Endothelial cell of hepatic sinusoid (primary cell): ENCODE data around the gene HNRNPUL1.

Experiments
- in situ Hi-C: cut with HindIII; loops from 2 replicates; pipeline ENCODE4 v1.10.0; 2017; ENCODE audit warnings: low sequenced_read_pairs

HNRNPUL1 gene

DNA sequence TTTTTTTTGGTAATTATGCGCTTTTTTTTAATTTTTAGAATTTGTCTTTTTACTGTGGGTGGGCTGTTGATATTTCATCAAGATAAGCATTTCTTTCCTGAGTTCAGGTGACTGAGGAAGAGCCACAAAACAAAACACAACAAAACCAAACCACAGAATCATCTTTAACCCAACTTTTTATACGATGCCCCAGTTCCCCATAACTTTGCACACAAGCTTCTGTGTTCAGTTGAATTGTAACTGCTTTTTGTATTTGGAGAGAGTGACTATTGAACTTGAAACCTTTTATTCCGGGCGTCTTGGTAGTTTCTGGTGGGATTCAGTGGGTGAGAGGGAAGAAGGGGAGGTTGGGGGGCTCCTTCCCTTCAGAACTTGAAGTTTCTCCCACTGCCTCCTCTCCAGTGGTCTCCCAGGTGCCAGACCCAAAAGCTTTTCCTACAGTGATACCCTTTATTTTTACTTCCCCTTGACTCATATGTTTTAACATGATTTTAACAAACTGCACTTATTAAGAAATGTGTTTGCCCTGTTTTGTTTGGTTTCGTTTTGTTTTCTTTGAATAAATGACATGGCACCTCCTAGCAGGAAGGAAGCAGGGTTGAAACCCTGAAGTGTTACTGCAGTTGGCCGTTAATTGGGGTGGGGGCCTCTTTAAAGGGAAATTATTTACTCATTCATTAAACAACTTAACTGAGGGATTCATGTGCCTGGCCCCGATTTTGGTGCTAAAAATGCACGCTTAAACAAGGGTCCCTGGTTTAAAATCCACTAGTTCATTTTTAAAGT is 43.1 kb downstream of the HNRNPUL1 start:
- in situ Hi-C loops: loop anchor here (5.0 kb wide), 2 partner anchors 35 to 50 kb away; no protein-coding TSS in a partner anchor

DNA sequence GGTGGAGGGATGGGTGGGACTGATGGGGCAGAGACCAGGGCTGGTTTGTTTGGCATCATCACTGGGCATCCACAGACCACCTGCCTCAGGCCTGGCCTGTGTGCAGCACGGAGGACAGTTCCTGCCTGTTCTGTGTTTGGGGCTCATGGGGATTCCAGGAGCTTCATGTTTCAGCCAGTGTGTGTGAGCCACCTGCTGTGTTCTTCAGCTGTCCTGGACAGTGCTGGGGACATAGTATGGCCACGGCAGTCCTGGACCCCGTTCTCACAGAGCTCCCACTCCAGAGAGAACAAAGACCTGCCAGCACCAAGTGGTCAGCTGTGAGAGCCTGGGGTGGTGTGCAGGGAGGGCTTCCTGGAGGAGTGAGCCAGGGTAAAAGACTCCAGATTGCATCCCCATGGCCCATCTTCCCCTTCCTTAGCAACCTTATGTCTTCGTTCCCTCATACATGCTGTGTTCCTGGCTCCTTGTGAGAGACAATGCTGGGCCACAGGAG is 43.8 kb downstream of the HNRNPUL1 start:
- in situ Hi-C loops: loop anchor here (5.0 kb wide), 2 partner anchors 36 to 49 kb away; no protein-coding TSS in a partner anchor

- in situ Hi-C loops: loop anchor here (5.0 kb wide), 2 partner anchors 36 to 49 kb away; no protein-coding TSS in a partner anchor
These were observed 44.4 kb downstream of the HNRNPUL1 start for GRCh38 chr19:41308450-41309179.

DNA sequence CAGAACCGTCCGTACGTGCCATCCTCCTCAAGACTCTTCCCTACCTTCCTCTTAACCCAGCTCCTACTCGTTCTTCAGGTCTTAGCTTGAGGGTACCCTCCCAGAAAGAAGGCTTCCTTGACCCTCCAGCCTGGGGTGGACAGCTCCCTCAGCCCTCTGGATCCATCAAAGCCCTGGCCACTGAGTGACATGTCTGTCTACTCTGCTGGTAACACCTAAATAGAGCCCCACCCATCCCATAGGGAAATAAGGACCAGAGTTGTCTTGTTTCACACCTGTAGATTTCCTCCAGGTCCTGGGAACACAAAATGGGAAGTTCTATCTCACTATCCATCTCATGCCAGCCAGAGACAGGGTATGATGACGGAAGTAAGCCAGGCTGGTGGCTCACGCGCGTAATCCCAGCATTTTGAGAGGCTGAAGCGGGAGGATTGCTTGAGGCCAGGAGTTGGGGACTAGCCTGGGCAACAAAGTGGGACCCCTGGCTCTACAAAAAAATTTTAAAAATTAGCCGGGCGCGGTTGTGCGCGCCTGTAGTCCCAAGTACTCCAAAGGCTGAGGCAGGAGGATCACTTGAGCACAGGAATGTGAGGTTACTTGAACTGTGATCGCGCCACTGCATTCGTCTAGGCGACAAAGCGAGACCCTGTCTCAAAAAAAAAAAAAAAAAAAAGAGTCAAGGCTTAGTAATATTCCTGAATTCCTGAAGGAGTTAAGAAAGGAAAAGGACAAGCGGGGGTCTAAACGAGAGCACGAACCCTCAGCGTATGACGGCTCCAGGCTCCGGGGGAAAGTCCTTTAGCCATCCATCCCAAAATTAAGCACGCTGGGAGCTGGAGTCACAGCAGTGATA is 45.2 kb downstream of the HNRNPUL1 start:
- in situ Hi-C loops: loop anchor here (5.0 kb wide), 2 partner anchors 37 to 48 kb away; no protein-coding TSS in a partner anchor

DNA sequence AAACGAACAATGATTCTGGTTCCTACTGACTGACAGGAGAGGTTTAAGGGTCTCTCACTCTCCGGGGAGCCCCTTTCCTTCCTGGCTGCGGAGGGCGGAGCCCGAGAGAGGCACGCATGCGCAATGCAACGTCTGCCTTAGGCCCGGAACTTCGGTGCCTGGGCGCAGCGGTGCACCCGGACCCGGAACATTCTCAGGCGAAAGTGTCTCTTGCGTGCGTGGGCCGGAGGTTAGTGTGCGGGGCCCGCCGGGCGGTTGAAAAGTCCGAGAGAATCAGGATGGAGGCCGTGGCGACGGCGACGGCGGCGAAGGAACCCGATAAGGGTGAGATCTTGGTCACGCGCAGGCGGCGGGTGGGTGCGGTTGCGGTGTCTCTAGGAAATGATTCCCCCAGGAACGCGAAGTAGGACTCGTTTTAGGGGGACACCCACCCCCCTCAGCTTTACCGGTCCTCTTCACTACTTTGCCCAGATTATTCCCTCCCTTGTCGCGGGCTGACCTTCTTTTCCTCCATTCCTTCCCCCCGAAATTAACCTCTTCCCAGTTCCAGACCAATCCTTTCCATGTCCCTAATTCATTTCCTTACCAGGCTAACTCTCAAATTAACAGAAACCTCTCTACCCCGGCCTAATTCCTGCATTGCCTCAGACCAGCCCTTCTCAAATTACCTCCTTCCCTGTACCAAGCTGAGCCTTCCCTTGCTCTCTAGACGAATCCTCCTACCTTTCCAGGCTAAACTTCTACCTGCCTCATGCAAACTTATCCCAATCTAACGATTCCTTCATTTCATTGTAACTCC is 46.1 kb downstream of the HNRNPUL1 start, which contains the start of gene CCDC97:
CCDC97 (plus strand) TSS at position 140 of the 799 bp plus-strand sequence; CDS start at position 279, 139 bp downstream.
- in situ Hi-C loops: no loop called here

GRCh38 chr19:41311072-41311471 is 46.9 kb downstream of the HNRNPUL1 start:
- in situ Hi-C loops: no loop called here

DNA sequence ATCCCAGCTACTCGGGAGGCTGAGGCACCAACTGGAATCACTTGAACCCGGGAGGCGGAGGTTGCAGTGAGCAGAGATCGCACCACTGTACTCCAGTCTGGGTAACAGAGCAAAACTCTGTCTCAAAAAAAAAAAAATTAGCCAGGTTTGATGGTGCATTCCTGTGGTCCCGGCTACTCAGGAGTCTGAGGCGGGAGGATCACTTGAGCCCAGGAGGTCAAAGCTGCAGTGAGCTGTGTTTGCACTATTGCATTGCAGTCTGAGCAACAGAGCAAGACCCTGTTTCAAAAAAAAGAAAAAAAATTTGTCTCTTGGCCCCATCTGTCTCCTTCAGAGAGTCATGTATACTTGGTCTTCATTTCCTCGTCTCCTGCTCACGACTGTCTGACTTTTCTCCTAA is 47.4 kb downstream of the HNRNPUL1 start:
- in situ Hi-C loops: no loop called here

GRCh38 chr19:41316306-41316920 is 52.2 kb downstream of the HNRNPUL1 start:
- in situ Hi-C loops: no loop called here

DNA sequence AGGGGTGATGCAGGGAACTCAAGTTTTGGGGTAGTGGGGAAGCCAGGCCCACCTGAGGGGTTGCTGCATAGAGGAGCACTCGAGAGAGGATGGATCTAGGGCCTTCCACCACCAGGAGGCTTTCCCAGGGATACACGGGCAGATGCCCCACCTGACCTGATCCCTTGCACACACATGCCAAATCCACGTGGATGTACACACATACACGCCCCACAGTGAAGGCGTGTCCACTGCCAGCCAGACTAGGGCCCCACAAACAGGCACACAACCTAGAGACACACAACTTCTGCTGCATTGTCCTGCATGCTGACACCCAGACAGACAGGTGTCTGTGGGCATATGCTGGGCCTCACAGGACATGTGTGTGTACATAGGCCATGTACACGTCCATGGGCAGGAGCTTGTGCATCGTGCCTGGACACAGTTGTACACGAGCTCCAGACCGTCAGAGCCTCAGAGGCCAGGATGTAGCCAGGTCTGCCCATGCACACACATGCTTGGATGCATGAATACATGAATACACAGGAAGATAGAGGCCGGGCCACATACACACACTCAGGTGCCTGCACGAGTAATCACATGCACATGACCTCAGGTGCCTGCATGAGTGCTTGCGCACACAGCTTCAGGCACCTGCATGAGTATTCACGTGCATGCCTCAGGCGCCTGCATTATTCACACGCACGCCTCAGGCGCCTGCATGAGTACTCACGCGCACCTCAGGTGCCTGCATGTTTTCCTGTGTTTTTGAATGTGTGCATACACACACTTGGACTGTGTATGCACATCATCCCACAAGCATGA is 54.7 kb downstream of the HNRNPUL1 start:
- in situ Hi-C loops: no loop called here

DNA sequence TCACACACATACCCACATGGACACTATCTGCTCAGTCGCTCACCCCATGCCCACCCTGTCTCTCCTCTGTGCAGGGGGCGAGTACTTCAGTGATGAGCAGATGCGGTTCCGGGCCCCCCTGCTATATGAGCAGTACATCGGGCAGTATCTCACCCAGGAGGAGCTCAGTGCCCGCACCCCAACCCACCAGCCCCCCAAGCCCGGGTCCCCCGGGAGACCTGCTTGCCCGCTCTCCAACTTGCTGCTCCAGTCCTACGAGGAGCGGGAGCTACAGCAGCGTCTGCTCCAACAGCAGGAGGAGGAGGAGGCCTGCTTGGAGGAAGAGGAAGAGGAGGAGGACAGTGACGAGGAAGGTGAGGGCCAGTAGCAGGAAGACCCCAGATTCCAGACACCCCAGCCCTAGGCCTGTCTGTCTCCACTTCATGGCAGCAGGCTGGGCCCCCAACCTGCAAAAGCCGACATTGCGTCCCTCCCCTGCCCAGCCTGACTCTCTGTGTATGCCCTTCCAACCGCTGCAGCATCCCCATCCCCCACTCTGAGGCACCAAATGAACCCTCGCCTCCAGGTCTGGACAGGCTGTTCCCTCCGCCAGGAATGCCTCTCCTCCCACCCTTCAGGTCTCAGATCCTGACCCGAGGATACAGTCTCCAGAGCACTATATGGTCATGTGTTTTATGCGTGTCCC is 55.5 kb downstream of the HNRNPUL1 start:
- in situ Hi-C loops: no loop called here

- in situ Hi-C loops: no loop called here
These were observed 56.0 kb downstream of the HNRNPUL1 start for GRCh38 chr19:41320185-41320518.

DNA sequence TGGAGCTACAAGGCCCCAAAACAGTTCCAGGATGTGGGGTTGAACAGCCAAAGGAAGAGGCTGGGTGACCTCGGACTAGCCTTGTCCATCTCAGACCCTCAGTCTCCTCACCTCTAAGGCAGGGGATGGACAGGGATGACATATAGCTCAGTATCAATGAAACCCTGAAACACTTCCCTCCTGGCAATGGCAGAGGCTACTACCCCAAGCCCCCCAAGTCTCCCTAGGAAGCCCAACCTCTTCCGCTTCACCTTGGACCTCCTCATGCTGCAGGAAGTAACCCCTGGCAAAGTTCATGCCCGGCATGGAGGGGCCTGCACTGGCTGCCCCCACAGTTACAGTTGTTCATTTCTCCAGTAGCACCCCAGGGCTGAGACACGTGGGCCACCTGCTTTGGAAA is 56.4 kb downstream of the HNRNPUL1 start:
- in situ Hi-C loops: no loop called here

DNA sequence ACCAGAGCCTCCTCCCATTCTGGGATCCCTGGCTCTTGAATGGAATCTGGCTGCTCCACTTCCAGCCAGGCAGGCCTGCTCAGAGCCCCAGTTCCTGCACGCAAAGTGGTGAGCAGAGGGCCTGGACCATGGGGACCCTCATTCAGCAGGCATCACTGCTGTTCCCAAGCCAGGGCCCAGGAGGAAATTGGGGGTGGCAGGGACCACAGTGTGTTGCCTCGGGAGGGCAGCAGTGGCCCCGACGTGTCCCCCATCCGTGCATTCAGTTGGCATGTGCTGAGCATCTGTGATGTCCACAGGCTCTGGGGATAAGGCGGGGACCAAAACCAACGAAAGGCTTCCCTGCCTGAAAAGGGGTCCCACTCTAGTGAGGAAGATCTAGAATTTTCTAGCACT is 57.0 kb downstream of the HNRNPUL1 start:
- in situ Hi-C loops: no loop called here

DNA sequence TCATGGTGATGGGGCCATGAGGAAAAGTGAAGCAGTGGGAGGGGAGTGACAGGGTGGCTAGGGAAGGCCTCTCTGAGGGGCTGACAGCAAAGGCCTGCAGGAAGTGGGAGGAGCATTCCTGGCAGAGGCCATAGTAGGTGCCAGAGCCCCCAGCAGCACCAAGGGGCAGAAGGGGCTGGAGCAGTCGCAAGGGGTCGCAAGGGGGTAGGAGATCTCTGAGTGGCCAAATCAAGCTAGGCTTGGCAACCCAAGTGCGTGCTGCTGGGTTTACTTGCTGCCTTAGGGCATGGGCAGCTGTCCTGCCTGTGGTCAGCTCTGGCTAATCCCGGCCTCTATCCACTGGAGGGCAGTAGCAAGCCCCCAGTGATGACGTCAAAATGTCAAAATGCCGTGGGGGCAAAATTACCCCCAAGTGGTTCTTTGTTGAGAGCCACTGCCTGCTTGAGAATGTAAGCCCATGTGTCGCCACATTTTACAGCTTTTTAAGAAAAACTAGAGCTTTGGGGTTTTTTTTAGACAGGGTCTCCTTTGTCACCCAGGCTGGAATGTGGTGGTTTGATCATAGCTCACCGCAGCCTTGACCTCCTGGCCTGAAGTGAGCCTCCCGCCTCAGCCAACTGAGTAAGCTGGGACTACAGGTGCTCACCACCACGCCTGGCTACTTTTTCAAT is 57.6 kb downstream of the HNRNPUL1 start:
- in situ Hi-C loops: no loop called here

GRCh38 chr19:41322451-41322850 is 58.3 kb downstream of the HNRNPUL1 start:
- in situ Hi-C loops: no loop called here

- in situ Hi-C loops: no loop called here
These were observed 58.9 kb downstream of the HNRNPUL1 start for GRCh38 chr19:41323023-41323422.

- in situ Hi-C loops: no loop called here
These were observed 59.4 kb downstream of the HNRNPUL1 start for GRCh38 chr19:41323430-41324125.
